Endometrium (tissue), 2 donors: Measurements from ENCODE around the gene INPP5E.

Source experiments
- FAIRE-seq: peaks from 2 replicates; lab custom pipeline; 2012; peaks lifted over from hg19 to GRCh38; lab: Jason Lieb, UNC
- donor health status: control.
- donor health status: control.

Gene INPP5E

GRCh38 chr9:136403915-136404800, 35.5 kb downstream of the INPP5E start:
- no peak for FAIRE-seq

GRCh38 chr9:136403538-136403914, 36.1 kb downstream of the INPP5E start:
- FAIRE-seq, result no peak

GRCh38 chr9:136402067-136402466, 37.6 kb downstream of the INPP5E start:
- no peak for FAIRE-seq

GRCh38 chr9:136401173-136401922, 38.3 kb downstream of the INPP5E start:
- FAIRE-seq, result no peak

- no peak for FAIRE-seq
These were observed 39.4 kb downstream of the INPP5E start, which contains the start of gene SNAPC4 for GRCh38 chr9:136400038-136400834. Gene SNAPC4, minus strand, starts transcription at chr9:136400170. Its CDS starts 1,742 bp downstream, at chr9:136398428.

GRCh38 chr9:136399176-136400037, 40.2 kb downstream of the INPP5E start:
- FAIRE-seq, result no peak

DNA sequence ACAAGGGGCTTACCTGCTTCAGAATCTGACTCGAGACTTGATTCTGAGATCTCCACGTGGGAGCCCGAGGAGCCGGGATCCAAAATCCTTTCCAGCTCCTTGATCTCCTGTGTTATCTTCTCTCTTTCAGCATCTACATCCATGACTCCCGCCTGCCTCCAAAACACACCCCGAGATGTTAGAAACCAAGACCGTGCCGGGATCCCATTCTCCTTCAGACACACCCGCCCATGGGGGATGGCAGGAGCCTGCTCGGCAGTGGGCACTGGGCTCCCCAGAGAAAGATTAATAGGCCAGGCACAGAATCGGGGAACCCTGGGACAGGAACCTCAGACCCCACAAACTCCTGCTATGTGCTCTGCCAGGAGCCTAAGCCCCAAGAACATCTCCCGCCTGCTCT, 41.4 kb downstream of the INPP5E start:
- FAIRE-seq, result no peak

DNA sequence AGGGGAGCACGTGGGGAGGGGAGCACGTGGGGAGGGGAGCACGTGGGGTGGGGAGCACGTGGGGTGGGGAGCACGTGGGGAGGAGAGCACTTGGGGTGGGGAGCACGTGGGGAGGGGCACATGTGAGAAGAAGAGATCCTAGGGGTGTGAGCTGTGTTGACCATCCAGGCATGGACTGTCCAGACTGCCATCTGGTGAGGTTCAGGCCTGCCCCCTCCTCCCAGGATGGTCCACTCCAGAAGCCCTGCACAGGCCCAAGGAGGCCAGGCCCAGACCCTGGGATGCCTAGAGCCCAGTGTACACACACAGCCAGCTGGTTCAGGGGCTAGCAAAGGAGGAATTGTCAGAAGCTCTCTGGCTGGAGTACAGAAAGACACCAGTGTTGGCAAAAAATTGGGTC, 42.0 kb downstream of the INPP5E start:
- no peak for FAIRE-seq

DNA sequence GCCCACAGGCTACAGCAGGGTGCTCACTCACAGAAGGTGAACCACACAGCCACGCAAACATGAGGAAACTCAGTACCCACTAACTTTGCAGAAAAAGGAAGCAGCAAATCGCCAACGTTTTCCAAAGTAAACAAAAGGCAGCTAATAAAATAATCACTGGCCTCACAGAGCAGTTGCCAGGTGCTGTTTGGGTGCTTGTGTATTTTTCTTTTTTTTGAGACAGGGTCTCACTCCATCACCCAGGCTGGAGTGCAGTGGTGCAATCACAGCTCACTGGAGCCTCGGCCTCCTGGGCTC, 43.5 kb downstream of the INPP5E start:
- no peak for FAIRE-seq

GRCh38 chr9:136395345-136396218, 44.1 kb downstream of the INPP5E start:
- no peak for FAIRE-seq

DNA sequence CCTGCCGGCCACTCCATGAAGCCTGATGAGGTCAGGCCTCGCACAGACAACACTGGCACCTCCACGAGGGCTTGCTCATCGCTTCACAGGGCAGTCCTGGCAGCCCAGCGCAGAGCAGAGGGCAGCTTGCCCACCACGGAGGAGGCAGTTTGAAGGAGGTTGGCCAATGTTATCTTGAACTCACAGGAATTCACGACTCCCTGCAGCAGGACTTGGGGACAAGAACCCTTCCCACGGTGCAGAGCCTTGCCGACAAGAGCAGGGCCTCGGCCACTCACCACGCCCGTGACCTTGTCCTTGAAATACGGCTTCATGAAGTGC, 44.7 kb downstream of the INPP5E start:
- no peak for FAIRE-seq

DNA sequence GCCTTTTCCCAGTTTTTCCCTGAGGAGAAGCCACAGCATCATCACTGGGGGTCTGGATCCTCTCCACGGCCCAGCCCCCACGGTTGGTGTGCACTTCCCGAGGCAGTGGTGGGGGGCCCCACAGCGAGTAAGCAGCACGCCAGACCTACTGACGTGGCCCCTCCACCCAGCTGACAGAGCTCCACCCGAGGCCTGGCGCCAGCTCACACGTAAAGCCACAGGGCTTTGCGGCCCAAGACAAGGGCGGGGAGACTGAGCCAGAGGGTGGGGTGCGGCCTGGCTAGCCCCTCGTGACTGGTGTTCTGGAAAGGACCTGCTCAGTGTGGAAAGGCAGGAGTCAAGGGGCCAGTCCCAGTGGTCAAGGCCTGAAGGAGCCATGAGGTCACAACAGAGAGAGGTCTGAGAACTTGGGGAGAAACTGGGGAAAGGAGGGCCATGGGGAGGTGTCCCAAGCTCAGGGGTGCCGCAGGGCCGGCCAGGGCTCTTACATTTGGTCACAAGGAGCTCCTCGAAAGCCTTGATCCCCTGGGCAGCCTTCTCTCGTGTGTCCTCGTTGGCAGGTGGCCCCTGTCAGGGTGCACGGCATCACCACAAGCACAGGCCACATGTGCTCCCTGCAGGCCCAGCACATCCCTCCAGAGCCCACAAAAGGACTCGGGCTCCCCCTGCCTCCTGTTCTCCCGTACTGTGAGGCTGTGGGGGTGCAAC, 45.2 kb downstream of the INPP5E start:
- FAIRE-seq, result no peak

GRCh38 chr9:136393531-136393930, 46.1 kb downstream of the INPP5E start:
- FAIRE-seq, result no peak

DNA sequence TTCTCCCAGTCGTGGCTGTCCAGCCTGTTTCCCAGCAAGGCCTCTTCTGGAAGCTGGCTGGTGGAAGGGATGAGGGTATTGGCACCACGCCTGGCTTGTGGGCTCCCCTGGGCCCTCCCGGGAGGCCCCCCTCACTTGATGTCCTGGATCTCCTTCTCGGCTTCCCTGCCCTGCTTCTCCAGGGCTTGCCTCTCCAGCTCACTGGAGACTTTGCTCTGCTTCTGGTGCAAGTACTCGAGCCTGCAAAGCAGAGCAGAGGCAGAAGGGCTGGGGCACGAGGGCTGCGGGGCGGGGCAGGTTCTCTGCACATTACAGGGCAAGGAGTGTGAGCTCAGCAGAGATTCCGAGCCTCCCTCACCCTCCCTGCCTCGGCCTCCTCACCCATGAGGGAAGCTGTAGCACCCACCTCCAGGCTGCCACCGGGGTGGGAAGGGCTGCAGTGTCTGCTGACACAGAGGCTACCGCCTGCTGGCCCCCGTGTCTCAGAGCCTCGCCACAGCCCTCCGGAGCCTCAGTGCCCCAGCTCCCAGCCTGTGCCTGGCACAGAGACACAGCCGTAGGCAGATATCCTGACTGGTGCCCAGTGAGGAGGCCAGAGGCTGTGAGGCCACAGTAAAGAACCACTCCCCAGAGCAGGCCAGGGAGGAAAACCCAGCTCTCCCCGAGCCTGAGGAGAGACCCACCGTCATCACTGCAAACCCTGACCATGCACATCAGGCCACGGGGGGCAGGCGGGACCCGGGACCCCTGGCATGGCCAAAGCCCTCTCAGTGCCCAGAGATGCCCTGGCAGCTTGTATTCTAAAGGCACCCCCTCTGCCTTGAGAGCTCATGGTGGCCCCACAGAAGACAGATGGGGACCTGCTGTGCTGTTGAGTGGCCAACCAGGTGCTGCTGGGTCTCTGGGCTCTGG, 46.9 kb downstream of the INPP5E start:
- no peak for FAIRE-seq

DNA sequence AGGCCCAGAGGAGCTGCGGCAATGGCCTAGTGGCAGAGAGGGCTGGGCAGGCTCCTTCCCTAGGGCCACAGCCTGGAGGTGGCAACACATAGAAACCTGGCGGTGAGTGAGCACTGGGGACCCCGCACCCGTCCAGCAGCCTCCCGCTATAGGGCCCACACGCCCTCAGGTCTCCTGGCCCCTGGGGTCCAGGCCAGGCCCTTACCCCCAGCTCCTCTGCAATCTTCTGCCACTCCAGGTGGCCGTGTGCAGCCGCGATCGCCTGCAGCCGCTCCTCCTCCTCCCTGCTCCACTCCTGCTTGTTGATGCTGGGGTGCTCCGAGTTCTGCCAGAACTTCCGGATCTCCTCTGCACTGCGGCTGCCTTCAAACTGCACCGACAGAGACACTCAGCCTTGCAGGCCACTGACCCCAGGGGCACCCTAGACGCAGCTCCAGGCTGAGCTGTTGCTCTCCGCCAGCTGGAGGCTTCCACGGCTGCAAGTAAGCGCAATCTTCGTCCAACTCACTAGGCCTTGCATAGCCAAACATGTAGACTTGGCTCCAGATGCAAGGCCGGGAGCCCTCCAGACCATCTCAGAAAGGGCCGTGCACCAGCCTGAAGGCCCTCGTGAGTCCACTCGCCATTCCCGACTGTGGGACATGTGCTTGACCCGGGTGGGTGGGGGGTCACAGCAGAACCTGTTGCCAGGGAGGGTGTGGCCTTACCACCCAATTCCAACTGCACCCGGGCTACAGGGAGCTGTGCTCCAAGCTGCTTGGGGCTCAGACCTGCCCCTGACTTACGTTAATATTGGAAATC, 47.7 kb downstream of the INPP5E start:
- FAIRE-seq, result no peak

- no peak for FAIRE-seq
These were observed 50.2 kb downstream of the INPP5E start for GRCh38 chr9:136389396-136389795.

GRCh38 chr9:136387217-136387616, 52.4 kb downstream of the INPP5E start:
- FAIRE-seq, result no peak

DNA sequence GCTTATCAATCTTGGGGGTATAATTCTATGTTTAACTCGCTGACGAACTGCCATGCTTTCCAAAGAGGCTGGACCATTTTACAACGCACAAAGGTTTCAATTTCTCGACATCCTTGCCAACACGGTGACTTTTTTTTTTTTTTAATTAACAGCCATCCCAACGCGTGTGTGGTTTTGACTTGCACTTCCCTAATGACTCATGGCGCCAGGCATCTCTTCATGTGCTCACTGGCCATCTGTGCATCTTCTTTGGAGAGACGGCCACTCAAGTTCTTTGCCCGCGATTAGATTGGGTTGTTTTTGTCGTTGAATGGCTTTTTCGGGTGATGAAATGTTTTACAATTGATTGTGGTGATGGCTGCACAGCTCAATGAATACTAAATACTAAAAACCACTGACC, 53.6 kb downstream of the INPP5E start:
- FAIRE-seq, result no peak
